ENCODE data around the gene HSD17B3. TPM values are rescaled to one million over a fixed set of nuclear protein-coding genes. Genes with fewer than 3 reads are reported as not detected.

HSD17B3 gene
- total RNA-seq, 4 donors from 2014 or later: 2.0 to 6.0 (median 2.2) TPM; not detected in 1

- no peaks in the 10 kb centered on the region for H3K36me3 ChIP-seq
- WGBS, 2 donors: 73% methylated on average over 2 of the region's 2 CpGs
- peaks cover 10 to 14% of the 10 kb centered on the region in 2 donors for H3K4me1 ChIP-seq
- peak overlapping the region in 1 of 3 donors; percentile 31 for H3K27ac ChIP-seq
- H3K4me3 ChIP-seq (replicated peaks in 1 of 3): no peak overlapping the region
- H3K27me3 ChIP-seq: no peaks in the 10 kb centered on the region
- no peaks in the 10 kb centered on the region for H3K9me3 ChIP-seq
- DNase-seq: no peak
- TF ChIP-seq CTCF (IDR thresholded peaks at IDR 0.05) (no peak), POLR2A (IDR thresholded peaks at IDR 0.05) (no peak)
- intact Hi-C loops (cut with DNase I): no loop called here
Observed at GRCh38 chr9:96289392-96289791, 12.6 kb downstream of the HSD17B3 start.

GRCh38 chr9:96281641-96282040, 20.3 kb downstream of the HSD17B3 start:
- Histone ChIP-seq H3K4me3 (replicated peaks in 1 of 3) (no peak overlapping the region), H3K36me3 (no peaks in the 10 kb centered on the region), H3K27me3 (no peaks in the 10 kb centered on the region), H3K4me1 (peaks cover 20 to 28% of the 10 kb centered on the region in 2 donors), H3K9me3 (no peaks in the 10 kb centered on the region), H3K27ac (peak overlapping the region; percentile 92 to 98 (median 94))
- intact Hi-C loops (cut with DNase I): no loop called here
- DNase-seq: no peak
- TF ChIP-seq POLR2A (IDR thresholded peaks at IDR 0.05) (no peak), CTCF (IDR thresholded peaks at IDR 0.05) (no peak)
- WGBS, 2 donors: 82 to 83% methylated on average over 6 of the region's 6 CpGs

GRCh38 chr9:96279932-96280331, 22.0 kb downstream of the HSD17B3 start:
- no peaks in the 10 kb centered on the region for H3K36me3 ChIP-seq
- peak overlapping the region; percentile 76 to 98 (median 94) for H3K27ac ChIP-seq
- peak; percentile 92 for DNase-seq
- H3K27me3 ChIP-seq: no peaks in the 10 kb centered on the region
- H3K4me3 ChIP-seq (replicated peaks in 1 of 3): no peak overlapping the region
- 44 to 45% methylated on average over 3 to 8 of the region's 8 CpGs for WGBS, 2 donors
- TF ChIP-seq CTCF (IDR thresholded peaks at IDR 0.05): no peak
- no peak for TF ChIP-seq POLR2A (IDR thresholded peaks at IDR 0.05)
- no peaks in the 10 kb centered on the region for H3K9me3 ChIP-seq
- intact Hi-C loops (cut with DNase I): no loop called here
- H3K4me1 ChIP-seq: peaks cover 20 to 28% of the 10 kb centered on the region in 2 donors

GRCh38 chr9:96274939-96275338, 27.0 kb downstream of the HSD17B3 start:
- WGBS, 2 donors: 87% methylated on average over 2 of the region's 2 CpGs
- no peak for TF ChIP-seq POLR2A (IDR thresholded peaks at IDR 0.05)
- Histone ChIP-seq H3K27ac (no peak overlapping the region), H3K9me3 (no peaks in the 10 kb centered on the region), H3K36me3 (no peaks in the 10 kb centered on the region), H3K4me1 (peaks cover 0 to 9% of the 10 kb centered on the region in 2 donors), H3K4me3 (replicated peaks in 1 of 3) (no peak overlapping the region), H3K27me3 (no peaks in the 10 kb centered on the region)
- intact Hi-C loops (cut with DNase I): no loop called here
- no peak for DNase-seq

GRCh38 chr9:96270236-96270744, 31.7 kb downstream of the HSD17B3 start:
- Histone ChIP-seq H3K4me3 (replicated peaks in 1 of 3) (no peak overlapping the region), H3K9me3 (no peaks in the 10 kb centered on the region), H3K36me3 (no peaks in the 10 kb centered on the region), H3K4me1 (no peaks in the 10 kb centered on the region), H3K27me3 (no peaks in the 10 kb centered on the region), H3K27ac (no peak overlapping the region)
- 86 to 91% methylated on average over 1 of the region's 1 CpG for WGBS, 2 donors
- no peak for DNase-seq
- intact Hi-C loops (cut with DNase I): no loop called here
- no peak for TF ChIP-seq CTCF (IDR thresholded peaks at IDR 0.05)

All from thyroid gland (tissue), 4 donors.